ENCODE data around the gene FAM114A2.
"Not testable (repeated sequence)": the region's sequence is repeated elsewhere in the genome, so short reads cannot be mapped to it uniquely, and the experiment has no call there.

Gene FAM114A2

DNA sequence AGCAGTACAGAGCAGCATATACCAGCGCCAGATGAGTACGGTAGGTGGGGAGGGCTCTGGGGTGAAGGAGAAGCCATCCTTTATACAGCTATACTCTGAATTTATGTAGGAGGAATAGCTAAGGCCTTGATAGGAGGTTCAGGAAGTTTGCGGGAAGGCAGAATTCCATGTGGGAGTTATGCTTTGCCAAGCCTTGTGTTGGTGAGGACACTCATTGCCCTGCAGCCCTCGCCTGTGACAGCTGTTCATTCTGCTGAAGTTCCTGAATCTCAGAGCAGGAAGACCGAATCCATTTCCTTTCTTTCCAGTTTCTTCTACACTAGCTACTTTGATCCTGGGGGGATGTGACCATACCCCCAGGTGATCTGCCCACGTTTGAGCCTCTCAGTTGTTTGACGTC, 7.8 kb upstream of the FAM114A2 start:
- no peak for DNase-seq

DNA sequence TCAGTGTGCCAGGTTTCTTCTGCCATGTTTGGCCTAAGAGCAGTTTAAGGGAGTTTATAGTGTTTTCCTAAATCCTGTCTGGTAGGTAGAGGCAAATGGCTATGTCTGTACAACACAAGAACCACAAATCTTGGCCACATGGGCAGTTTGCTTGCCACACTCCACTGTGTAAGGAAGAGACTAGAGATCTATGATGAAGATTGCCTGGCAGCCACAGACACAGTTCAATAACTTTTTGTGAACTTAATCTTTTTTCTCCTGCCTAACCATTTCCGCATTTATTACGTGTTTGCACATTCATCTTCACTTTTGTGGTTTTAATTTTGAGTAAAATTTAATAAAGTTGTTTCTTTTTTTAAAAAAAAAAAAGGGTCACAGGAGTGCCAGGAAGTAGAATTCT, 5.9 kb upstream of the FAM114A2 start:
- no peak for DNase-seq

DNA sequence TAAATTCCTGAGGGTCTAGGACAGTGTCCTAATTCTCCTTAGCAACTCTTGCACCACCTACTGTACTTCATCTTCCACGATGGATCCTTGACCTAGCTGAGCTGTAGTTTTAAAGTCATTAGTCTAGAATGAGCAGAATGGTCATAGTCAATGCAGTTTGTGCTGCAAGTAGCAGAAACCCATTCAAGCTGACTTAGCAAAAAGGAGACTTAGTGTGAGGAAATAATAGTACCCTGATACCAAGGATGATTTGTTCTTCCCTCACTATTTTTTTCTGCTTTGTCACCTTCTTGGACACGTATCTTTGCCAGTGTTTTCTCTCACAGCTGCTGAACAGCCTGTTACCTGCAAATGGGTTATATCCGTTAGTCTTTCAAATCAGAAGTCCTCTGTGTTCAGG, 5.4 kb upstream of the FAM114A2 start:
- DNase-seq, result no peak

DNA sequence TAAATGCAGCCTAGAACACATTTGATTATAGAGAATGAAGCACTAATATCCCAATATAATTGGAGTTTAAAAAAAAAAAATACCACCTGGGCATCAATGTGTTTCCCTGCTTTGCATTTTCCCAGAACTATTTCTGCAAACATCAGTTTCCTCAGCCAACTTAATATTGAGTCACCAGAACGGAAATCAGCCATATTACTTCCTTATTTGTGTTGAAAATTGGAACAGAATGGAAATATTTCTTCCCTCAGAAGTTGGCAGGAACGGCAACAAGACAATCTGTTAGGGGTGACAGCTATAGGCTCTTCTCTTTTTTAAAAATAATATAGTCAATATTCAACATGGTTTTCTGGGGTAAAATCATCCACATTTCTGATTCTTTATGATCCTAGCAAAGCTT, 4.1 kb upstream of the FAM114A2 start:
- no peak for DNase-seq

DNA sequence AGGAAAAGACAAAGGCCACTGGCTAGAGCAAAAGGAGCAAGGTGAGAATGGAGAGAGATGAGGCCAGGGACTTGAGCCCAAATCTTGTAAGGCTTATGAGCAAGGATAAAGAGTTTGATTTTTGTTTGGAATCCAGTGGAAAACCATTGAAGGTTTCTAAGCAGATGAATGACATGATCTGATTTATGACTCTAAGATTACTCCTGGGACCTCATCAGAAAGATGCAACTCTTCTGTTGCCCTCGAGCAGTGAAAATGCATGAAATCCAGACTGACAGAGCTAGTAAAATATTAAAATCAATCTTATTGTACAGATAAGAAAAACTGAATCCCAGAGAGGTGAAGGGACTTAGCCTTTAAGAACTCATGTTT, 734 bp upstream of the FAM114A2 start:
- no peak for DNase-seq

- DNase-seq, result peak; percentile 58
Observed at GRCh38 chr5:154038261-154038706, 426 bp downstream of the FAM114A2 start.

DNA sequence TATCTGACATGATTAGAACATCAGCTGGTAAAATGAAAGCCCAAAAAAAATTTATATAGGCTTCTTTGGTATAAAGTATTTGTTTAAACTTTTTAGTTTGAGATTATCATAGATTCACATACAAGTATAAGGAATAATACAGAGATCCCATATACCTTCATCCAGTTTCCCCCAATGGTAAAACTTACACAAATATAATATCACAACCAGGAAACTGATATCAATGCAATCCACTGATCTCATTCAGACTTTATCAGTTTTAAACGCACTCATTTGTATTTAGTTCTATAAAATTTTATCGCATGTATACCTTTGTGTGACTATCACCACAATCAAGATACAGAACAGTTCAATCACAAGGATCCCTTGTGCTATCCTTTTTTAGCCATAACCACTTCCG, 3.8 kb downstream of the FAM114A2 start:
- no peak for DNase-seq

DNA sequence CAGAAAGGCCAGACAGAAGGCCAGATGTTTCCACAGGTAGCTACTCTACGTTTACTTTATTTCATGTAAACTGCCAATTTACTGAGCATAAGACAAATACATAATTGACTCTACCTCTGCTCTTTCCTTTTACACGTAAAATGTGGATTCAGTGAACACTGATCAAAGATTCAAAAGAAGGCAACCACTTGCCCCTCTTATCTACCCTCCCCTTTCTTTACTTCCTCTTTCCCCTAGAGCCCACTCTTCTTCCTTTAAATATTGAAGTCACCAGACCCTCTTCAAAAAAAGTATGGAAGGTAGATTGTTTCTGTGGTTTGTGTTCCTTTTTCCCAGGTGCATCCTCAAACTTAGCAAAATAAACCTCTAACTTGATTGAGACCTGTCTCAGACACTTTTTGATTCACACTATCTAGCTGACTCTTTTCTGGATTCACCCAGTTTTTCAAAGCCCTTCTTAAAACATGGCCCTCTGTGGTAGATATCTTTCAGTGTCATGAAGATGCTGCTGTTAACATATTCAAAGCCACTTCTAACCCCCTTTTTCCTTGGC, 6.7 kb downstream of the FAM114A2 start:
- DNase-seq, result no peak

- no peak for DNase-seq
Observed at GRCh38 chr5:154025951-154026350, 12.8 kb downstream of the FAM114A2 start.

- DNase-seq, result not testable (repeated sequence)
Observed at GRCh38 chr5:154018919-154019318, 19.8 kb downstream of the FAM114A2 start.

DNA sequence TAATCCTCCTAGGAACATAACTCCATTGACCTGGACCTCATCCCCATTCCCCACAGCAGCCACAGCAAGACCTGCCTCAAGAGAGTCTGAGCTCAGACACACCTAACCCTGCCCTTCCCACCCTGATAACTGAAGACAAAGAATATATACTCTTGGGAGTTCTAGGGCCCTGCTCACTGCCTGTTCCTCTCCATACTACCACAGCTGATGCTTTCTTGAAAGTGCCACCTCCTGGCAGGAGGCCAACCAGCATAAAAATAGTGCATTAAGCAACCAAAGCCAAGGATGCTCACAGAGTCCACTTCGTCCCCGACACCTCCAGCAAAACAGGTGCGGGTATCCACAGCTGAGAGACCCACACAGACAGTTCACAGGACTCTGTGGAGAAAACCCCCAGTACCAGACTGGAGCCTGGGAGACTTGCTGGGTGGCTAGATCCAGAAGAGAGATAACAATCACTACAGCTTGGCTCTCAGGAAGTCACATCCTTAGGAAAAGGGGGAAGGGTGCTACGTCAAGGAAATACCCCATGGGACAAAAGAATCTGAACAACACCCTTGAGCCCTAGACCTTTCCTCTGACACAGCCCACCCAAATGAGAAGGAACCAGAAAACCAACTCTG, 23.5 kb downstream of the FAM114A2 start:
- peak; percentile 8 for DNase-seq

- no peak for DNase-seq
Observed at GRCh38 chr5:154010660-154011059, 28.1 kb downstream of the FAM114A2 start.

DNA sequence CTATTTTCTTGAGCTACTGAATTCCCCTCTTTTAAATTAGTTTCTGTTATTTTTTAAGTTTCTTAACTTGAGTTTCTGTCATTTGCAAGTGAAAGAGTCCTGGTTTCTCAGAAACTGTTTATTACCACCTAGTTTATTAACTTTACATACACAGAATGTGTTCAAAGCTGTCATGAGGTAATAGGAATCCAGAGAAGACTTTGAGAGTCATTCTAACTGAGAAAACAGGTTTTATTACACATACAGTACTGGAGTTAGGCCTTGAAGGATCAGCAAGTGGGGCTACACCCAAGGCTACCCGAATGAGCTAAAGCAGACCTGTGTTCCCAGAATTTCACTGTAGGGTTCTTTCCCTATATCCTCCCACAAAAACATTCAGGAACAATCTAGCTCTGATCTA, 33.1 kb downstream of the FAM114A2 start:
- DNase-seq, result no peak

GRCh38 chr5:154002511-154003020, 36.1 kb downstream of the FAM114A2 start:
- DNase-seq, result no peak

DNA sequence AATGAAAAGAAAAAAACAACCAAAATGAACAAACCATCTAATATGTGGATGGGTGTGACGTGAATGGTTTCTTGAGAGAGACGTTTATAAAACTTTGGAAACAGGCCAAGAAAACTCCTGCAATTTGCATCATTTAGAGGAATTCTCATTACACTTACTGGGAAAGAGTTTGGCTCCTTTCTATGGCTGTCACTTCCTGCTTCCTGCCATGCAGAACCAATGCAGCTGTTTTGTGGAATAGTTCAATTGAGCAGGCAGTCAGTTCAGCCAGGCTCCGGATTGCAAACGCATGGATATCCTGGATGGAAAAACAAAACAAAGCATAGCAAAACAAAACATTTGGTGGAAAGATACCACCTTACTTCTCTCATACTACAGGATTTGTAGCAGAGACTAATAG, 36.6 kb downstream of the FAM114A2 start:
- DNase-seq, result no peak

GRCh38 chr5:154000703-154001102, 38.0 kb downstream of the FAM114A2 start:
- DNase-seq, result no peak

DNA sequence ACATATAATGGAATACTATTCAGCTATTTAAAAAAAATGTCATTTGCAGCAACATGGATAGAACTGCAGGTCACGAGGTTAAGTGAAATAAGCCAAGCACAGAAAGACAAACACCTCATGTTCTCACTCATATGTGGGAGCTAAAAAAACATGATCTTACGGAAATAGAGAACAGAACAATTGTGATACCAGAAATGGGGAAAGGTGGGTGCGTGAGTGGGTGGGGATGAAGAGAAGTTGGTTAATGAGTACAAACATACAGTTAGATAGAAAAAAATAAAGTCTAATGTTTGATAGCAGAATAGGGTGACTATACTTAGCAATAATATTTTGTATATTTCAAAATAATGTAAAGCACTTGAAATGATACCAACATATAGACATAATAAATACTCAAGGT, 38.7 kb downstream of the FAM114A2 start:
- DNase-seq, result no peak

DNA sequence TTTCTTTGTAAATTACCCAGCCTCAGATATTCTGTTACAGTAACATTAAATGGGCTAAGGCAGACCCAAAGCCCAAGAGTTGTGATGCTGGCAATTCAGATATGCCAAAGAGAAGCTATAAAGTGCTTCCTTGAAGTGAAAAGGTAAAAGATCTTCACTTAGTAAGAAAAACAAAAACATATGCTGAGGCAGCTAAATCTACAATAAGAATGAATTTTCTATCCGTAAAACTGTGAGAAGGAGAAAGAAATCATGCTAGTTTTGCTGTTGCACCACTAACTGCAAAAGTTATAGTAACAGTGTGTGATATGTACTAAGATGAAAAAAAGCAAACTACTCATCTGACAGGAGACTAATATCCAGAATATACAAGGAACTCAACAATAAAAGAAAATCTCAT, 39.9 kb downstream of the FAM114A2 start:
- no peak for DNase-seq

DNA sequence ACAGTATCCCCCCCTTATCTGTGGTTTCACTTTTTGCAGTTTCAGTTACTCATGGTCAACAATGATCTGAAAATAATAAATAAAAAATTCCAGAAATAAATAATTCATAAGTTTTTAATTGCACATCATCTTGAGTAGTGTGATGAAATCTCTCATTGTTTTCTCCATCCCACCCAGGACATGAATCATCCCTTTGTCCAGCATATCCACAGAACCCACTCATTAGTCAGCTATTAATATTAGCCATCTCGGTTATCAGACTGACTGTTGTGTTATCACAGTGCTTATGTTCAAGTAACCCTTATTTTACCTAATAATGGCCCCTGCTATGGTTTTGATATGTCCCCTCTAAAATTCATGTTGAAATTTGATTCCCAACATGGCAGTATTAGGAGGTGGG, 40.7 kb downstream of the FAM114A2 start:
- no peak for DNase-seq

- DNase-seq, result no peak
Observed at GRCh38 chr5:153991168-153991567, 47.5 kb downstream of the FAM114A2 start.

GRCh38 chr5:153988510-153988909, 50.2 kb downstream of the FAM114A2 start:
- DNase-seq, result no peak

DNA sequence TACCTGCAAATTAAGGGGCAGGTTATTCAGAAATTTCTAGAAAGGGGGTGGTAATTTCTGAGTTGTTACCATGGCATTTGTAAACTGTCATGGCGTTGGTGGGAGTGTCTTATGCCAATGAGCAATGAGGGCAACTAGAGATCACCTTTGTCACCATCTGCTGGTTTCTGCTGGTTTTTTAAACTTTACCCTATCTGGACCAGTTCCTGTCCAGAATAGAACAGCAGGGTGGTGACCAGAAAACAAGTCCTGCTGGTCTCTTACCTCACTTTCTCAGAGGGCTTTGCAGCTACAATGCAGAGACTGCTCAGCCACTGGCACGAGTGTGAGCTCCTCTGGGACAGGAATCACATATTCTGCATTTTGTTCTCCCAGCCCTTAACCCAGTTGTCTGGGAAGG, 51.4 kb downstream of the FAM114A2 start:
- DNase-seq, result no peak

DNA sequence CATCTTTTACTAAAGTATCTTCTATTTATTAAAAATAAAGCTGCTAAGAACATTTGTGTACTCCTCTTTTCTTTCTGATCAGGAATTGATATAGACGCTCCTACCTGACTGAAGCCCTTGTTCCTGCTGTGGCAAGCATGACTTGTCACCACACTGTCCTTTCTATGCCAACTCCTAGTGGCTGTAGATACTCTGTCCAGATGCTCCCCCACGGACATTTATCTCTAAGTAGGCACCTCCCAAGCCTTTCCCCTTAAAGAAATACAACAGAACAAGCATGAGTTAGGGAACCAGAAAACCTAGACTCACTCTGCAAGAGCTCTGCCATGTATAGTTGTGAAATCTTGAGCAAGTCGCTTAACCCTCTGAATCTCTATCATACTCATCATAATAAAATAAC, 53.2 kb downstream of the FAM114A2 start:
- no peak for DNase-seq

- DNase-seq, result no peak
Observed at GRCh38 chr5:153983885-153984284, 54.8 kb downstream of the FAM114A2 start.

All from NCI-H2171 treated with DMSO at 0.1 percent for 48 hours (cell line).